Gastrocnemius medialis (tissue), 4 donors: ENCODE measurements around the gene TRIM37.

Source experiments
- CTCF ChIP-seq, 5 experiments: fragments of 450-650 bp in 3 of 5; fragments of 200-600 bp in 2 of 5; sonication (generic) in 2 of 5; IDR thresholded peaks in 4 of 5; conservative IDR thresholded peaks in 1 of 5; 1 replicate in 4 of 5; 2 replicates in 1 of 5; pipeline ENCODE4 v1.5.1; 2016 to 2019; ENCODE audit warnings: antibody characterized with exemption in 5 of 5, mild to moderate bottlenecking in 3 of 5, moderate library complexity in 3 of 5
- POLR2A ChIP-seq, 2 donors: fragments of 450-650 bp; IDR thresholded peaks; one replicate each; pipeline ENCODE4 v1.6.1; 2017; ENCODE audit warnings: antibody characterized with exemption in 2 of 2, mild to moderate bottlenecking in 2 of 2, moderate library complexity in 2 of 2

GRCh38 chr17:59002126-59002525 is 104.6 kb downstream of the TRIM37 start:
- TF ChIP-seq CTCF (IDR thresholded peaks at IDR 0.05 in 4 of 5, conservative IDR thresholded peaks at IDR 0.05 in 1 of 5) (no peak), POLR2A (IDR thresholded peaks at IDR 0.05) (no peak)
